Measurements from ENCODE around the gene BAAT. TPM values are rescaled to one million over a fixed set of nuclear protein-coding genes. Genes with fewer than 3 reads are reported as not detected.

The BAAT gene
- total RNA-seq: under 1 TPM; under 0.01 TPM

GRCh38 chr9:101384873-101385536 lies at the start of gene BAAT:
TSS of gene BAAT (minus strand) at chr9:101385006. CDS start at chr9:101371404, 13,602 bp downstream.

DNA sequence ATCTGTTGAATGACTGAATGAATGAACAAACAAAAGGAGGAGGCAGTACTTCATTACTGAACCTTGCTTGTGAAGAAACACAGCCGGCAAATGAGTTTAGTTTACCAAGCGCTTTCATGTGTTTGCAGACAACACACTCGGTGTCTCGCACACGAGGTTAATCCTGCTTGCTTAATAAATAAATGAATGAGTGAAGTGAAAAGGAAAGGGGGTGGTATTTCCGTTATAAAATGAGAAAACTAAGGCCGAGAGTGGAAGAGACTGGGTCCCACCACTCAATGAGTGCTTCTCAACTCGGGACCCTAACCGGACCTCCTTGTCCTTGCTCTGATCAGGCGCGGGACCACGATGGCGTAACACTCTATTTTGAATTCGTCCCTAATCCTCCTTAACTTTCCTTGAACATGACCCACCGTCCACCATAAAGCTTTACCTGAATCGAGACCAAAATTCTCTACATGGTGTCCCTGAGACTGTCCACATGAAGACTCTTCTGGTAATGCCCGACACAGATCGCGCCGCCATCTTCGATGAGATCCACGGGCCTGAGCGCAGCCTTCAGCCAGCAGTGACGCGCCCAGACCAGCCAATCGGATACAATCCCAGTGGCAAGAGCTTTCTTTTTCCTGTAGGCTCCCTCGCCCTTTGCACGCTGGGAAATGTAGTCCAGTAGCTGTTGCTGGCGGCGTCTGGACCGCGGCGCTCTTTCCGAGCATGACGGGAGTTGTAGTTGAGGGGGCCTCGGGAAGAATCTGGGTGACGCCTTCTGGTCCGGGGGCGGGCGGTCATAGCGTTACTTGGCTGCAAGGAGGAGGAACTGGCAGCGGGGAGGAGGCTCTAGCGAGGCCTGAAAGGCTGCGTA lies 13.5 kb upstream of the BAAT start, which contains the start of the genes MRPL50 and ZNF189:
TSS of gene MRPL50 (minus strand) at position 551 of the 862 bp plus-strand sequence. CDS start at position 525, 26 bp downstream.
TSS of gene ZNF189 (plus strand) at position 784 of the 862 bp plus-strand sequence. CDS start 306 bp downstream, outside the sequence.

Small RNA genes lying within 50 kb of the gene (small RNA-seq; reads per million reads assigned to genes)
- gene RF00322: 0 reads per million in 2 donors

Other genes with a start within 250 kb of the BAAT start
- 10 to 100 TPM; 12.4 to 16.0 TPM for gene MRPL50, start 13.6 kb upstream of the BAAT start, total RNA-seq
- gene ZNF189, start 13.8 kb upstream of the BAAT start, total RNA-seq: 10 to 100 TPM; 12.0 to 13.8 TPM
- under 1 TPM in 1 of 2 donors, not detected in 1; under 0.01 TPM for gene ALDOB, start 50.8 kb upstream of the BAAT start, total RNA-seq
- 10 to 100 TPM; 19.3 to 22.3 TPM for gene RNF20, start 148.8 kb upstream of the BAAT start, total RNA-seq
- not detected for gene PPP3R2, start 210.0 kb upstream of the BAAT start, total RNA-seq